GM12878 (cell line): Measurements from ENCODE around the gene SLC22A23. TPM values are rescaled to one million over a fixed set of nuclear protein-coding genes. Genes with fewer than 3 reads are reported as not detected.

ENCODE experiments used
- ATAC-seq: fragments of 200-7000 bp; cut with Tn5 transposase; 3 replicates; pipeline ENCODE4 v1.9.1; 2020; ENCODE audit warnings: mild to moderate bottlenecking, moderate library complexity
- BruUV-seq: library from RNA; stranded (reverse); fragments of 400-500 nt; replicated peaks from 2 replicates; lab custom pipeline; 2021; lab: Mats Ljungman, UMichigan
- CTCF ChIA-PET: fragments of 300-600 bp; sonication (Branson Sonifier 250); formaldehyde crosslinking; extraction: SDS; loops from one replicate; lab custom pipeline; 2021; ENCODE audit warnings: inconsistent platforms; lab: Yijun Ruan, JAX
- POLR2A ChIA-PET: fragments of 350-600 bp; formaldehyde crosslinking; extraction: SDS; loops from one replicate; lab custom pipeline; 2021; ENCODE audit warnings: inconsistent platforms; lab: Charles Lee
- RAD21 ChIA-PET: fragments of 300-600 bp; sonication (Branson Sonifier 250); formaldehyde crosslinking; loops from one replicate; lab custom pipeline; 2023; ENCODE audit warnings: antibody characterized with exemption; ENCODE audit not compliant: unreplicated experiment; lab: Charles Lee
- SMC1A ChIA-PET: fragments of 300-600 bp; sonication (Branson Sonifier 250); formaldehyde crosslinking; loops from one replicate; lab custom pipeline; 2023; ENCODE audit not compliant: unreplicated experiment, uncharacterized antibody; lab: Charles Lee
- DNase-seq: peaks from one replicate; pipeline ENCODE4 v3.0.0-alpha.2; 2011; ENCODE audit warnings: low read depth, low spot score
- FAIRE-seq: peaks from 3 replicates; lab custom pipeline; 2011; peaks lifted over from hg19 to GRCh38; lab: Jason Lieb, UNC
- H2AFZ ChIP-seq: 2 replicates; pipeline ENCODE4 v1.6.0; 2011; ENCODE audit warnings: low read depth, low read length, control low read depth; ENCODE audit not compliant: control insufficient read depth
- H3K27ac ChIP-seq: 2 replicates; pipeline ENCODE4 v1.5.1; 2011; ENCODE audit warnings: control low read depth; ENCODE audit not compliant: control insufficient read depth, insufficient read depth
- H3K27me3 ChIP-seq, 2 experiments: replicated peaks in 1 of 2; 2 replicates each; pipeline versions ENCODE4 v1.6.0 to v1.6.1; 2011; ENCODE audit warnings: low read length in 1 of 2; ENCODE audit not compliant: control insufficient read depth in 2 of 2, insufficient read depth in 2 of 2
- H3K36me3 ChIP-seq, 2 experiments: 2 replicates each; pipeline ENCODE4 v1.5.1; 2011; ENCODE audit warnings: low read length in 1 of 2; ENCODE audit not compliant: control insufficient read depth in 2 of 2, insufficient read depth in 2 of 2
- H3K4me1 ChIP-seq: 2 replicates; pipeline ENCODE4 v1.6.1; 2011; ENCODE audit warnings: mild to moderate bottlenecking, low read length, moderate library complexity, mixed read lengths; ENCODE audit not compliant: control insufficient read depth, insufficient read depth
- H3K4me2 ChIP-seq: 2 replicates; pipeline ENCODE4 v1.6.0; 2011; ENCODE audit warnings: control low read depth; ENCODE audit not compliant: control insufficient read depth, insufficient read depth
- H3K4me3 ChIP-seq: fragments of 200-600 bp; sonication (generic); 2 replicates; pipeline ENCODE4 v1.5.1; 2016
- H3K79me2 ChIP-seq: 2 replicates; pipeline ENCODE4 v1.6.0; 2011; ENCODE audit warnings: low read length; ENCODE audit not compliant: control insufficient read depth, insufficient read depth
- H3K9ac ChIP-seq: 2 replicates; pipeline ENCODE4 v1.8.0; 2011; ENCODE audit warnings: low read length, control low read depth, mixed read lengths; ENCODE audit not compliant: control insufficient read depth, insufficient read depth
- H3K9me3 ChIP-seq: replicated peaks from 3 replicates; pipeline ENCODE4 v1.5.1; 2011; ENCODE audit warnings: mild to moderate bottlenecking, low read length; ENCODE audit not compliant: control insufficient read depth, insufficient read depth
- H4K20me1 ChIP-seq: 2 replicates; pipeline ENCODE4 v1.6.0; 2011; ENCODE audit not compliant: control insufficient read depth, insufficient read depth
- BHLHE40 ChIP-seq, 2 experiments: fragments of 450-650 bp in 1 of 2; IDR thresholded peaks; 2 replicates each; pipeline ENCODE4 v1.6.1; 2011 to 2017; ENCODE audit warnings: low read depth in 2 of 2, borderline replicate concordance in 1 of 2, improper control_type of control experiment in 1 of 2, low read length in 1 of 2, mild to moderate bottlenecking in 1 of 2
- CTCF ChIP-seq, 3 experiments: IDR thresholded peaks in 2 of 3; conservative IDR thresholded peaks in 1 of 3; 2 replicates each; pipeline ENCODE4 v1.5.1; 2011; ENCODE audit warnings: low read depth in 3 of 3, low read length in 3 of 3, mild to moderate bottlenecking in 3 of 3, control low read depth in 2 of 3, moderate library complexity in 2 of 3, inconsistent platforms in 1 of 3, mixed read lengths in 1 of 3; ENCODE audit not compliant: control insufficient read depth in 2 of 3, insufficient read depth in 1 of 3; ENCODE audit errors: extremely low read depth in 1 of 3
- IKZF1 ChIP-seq: fragments of 450-650 bp; conservative IDR thresholded peaks from 2 replicates; pipeline ENCODE4 v1.6.1; 2017; ENCODE audit warnings: antibody characterized with exemption, mild to moderate bottlenecking
- IRF4 ChIP-seq: IDR thresholded peaks from 2 replicates; pipeline ENCODE4 v1.6.1; 2011; ENCODE audit warnings: low read depth, low read length
- NFIC ChIP-seq: IDR thresholded peaks from 2 replicates; pipeline ENCODE4 v1.6.1; 2012; ENCODE audit warnings: low read depth, mild to moderate bottlenecking, inconsistent platforms, low read length, moderate library complexity
- NFYB ChIP-seq: IDR thresholded peaks from 2 replicates; pipeline ENCODE4 v1.6.1; 2011; ENCODE audit warnings: low read depth, mild to moderate bottlenecking, low read length, improper control_type of control experiment, moderate library complexity; ENCODE audit not compliant: insufficient read depth
- PRDM15 ChIP-seq: fragments of 450-650 bp; formaldehyde crosslinking; IDR thresholded peaks from 2 replicates; pipeline ENCODE4 v1.4.0; 2020; ENCODE audit warnings: mild to moderate bottlenecking, moderate library complexity
- ZNF207 ChIP-seq: fragments of 450-650 bp; IDR thresholded peaks from 2 replicates; pipeline ENCODE4 v1.6.1; 2014; ENCODE audit warnings: antibody characterized with exemption, mild to moderate bottlenecking, borderline replicate concordance
- WGBS: methylation state at CpG from one replicate; pipeline ENCODE4 v1.1.6; 2016; ENCODE audit warnings: low lambda C conversion rate; ENCODE audit not compliant: insufficient replicate concordance, insufficient coverage; ENCODE audit errors: missing lambda C conversion rate; 5-methylcytosine and 5-hydroxymethylcytosine counted together
- in situ Hi-C: fragments of 300-500 bp; cut with MboI; formaldehyde crosslinking; loops from 9 replicates; pipeline ENCODE4 v1.14.3; 2018; ENCODE audit warnings: mixed read lengths
- intact Hi-C: fragments of 100-400 bp; cut with micrococcal nuclease; formaldehyde crosslinking; loops from one replicate; pipeline ENCODE4 v1.14.2; 2022; ENCODE audit not compliant: unreplicated experiment
- polyA plus RNA-seq, 11 experiments: library from polyadenylated mRNA; depleted of rRNA in 4 of 11; unstranded in 6 of 11; stranded (reverse) in 5 of 11; fragments of >200 nt; fragmentation: Nextera tagmentation in 4 of 11; fragmentation: Illumina TruSeq in 1 of 11; extraction: Ambion mirVana in 4 of 11; extraction: Trizol in 1 of 11; gene quantifications; 1 replicate in 1 of 11; 2 replicates in 10 of 11; pipeline versions ENCODE4 v1.2.1 to v1.2.3, GENCODE V29; 2011 to 2016; ENCODE audit warnings: inconsistent platforms in 2 of 11, missing spikeins in 2 of 11, low read depth in 1 of 11
- total RNA-seq, 4 experiments: library from RNA; depleted of rRNA in 3 of 4; stranded (reverse); fragments of >200 nt in 3 of 4; fragmentation: Illumina TruSeq in 1 of 4; extraction: Trizol in 1 of 4; gene quantifications; 2 replicates each; pipeline versions ENCODE4 v1.2.1 to v1.2.3, GENCODE V29; 2013 to 2021

Gene SLC22A23
- total and polyA plus RNA-seq, 10 of the 15 experiments (the other 5 are each of a cell fraction or from before 2014, with no cell fraction given): 0.20 to 2.4 (median 0.74) TPM

DNA sequence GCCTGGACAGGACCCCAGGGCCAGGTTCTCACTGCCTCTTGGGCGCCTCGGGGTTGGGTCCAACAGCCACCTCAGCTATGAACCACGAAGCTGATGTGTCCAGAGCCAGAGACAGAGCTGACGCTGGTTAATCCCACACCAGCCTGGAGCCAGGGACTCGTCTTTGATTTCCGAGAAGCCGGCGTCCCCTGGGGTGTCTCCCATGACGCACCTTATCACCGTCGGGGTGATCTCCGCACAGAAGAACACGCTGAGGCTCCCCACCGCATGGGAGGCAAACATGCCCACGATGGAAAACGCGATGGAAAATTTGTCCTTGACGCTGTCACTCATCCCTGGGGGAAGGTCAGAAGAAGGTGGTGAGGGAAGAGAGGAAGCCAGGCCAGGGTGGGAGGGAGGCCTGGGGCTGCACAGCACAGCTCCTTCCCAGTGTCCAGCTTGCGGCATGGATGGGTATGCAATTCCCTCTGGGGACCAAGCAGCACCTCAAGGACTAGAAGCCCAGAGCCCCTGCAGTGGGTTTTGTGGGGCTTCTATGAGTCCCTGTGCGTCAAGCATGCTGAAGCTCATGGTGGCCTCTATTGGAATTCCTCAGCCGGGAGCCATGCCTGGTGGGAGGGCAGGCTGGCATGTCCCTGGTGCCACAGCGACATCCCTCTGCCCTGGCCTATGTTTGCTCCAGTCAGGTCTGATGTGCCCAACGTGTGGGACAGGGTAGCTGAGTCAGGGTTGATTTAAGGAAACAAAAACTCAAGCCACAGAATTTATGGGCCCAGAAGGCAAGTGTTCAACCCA is 173.0 kb downstream of the SLC22A23 start:
- TF ChIP-seq IRF4 (no peak), PRDM15 (CRISPR knock-in tag) (no peak), ZNF207 (no peak), BHLHE40 (IDR thresholded peaks at IDR 0.05; ENCODE audit: borderline replicate concordance in 1 of 2, low read depth in 2 of 2, low read length in 1 of 2) (no peak), NFYB (no peak), CTCF (IDR thresholded peaks at IDR 0.05 in 2 of 3, conservative IDR thresholded peaks at IDR 0.05 in 1 of 3; ENCODE audit: control insufficient read depth in 2 of 3, extremely low read depth in 1 of 3, insufficient read depth in 1 of 3, low read depth in 3 of 3, low read length in 3 of 3) (no peak), NFIC (no peak), IKZF1 (no peak)
- no peak for FAIRE-seq

More for the DNA sequence above, 173.0 kb downstream of the SLC22A23 start:
- H3K79me2 ChIP-seq: no peaks in the 10 kb centered on the region
- H3K27me3 ChIP-seq: no peaks in the 10 kb centered on the region
- DNase-seq: no peak
- ChIA-PET POLR2A (no interaction called here), CTCF (no interaction called here), RAD21 (no interaction called here), SMC1A (interaction anchor here (1.0 to 4.4 kb wide), 2 partner anchors 127 to 448 kb away, joined by 3 to 51 read pairs; no protein-coding TSS in a partner anchor)
- 94% methylated on average over 21 of the region's 23 CpGs for WGBS
- in situ Hi-C loops (loop anchor here (5.0 kb wide), 1 partner anchor 448 kb away; no protein-coding TSS in a partner anchor), intact Hi-C loops (no loop called here)
- BruUV-seq: no TSS peak
- H3K4me1 ChIP-seq: no peaks in the 10 kb centered on the region
- no peak overlapping the region for H3K27ac ChIP-seq
- no peaks in the 10 kb centered on the region for H4K20me1 ChIP-seq
- no peaks in the 10 kb centered on the region for H3K9me3 ChIP-seq
- no peak overlapping the region for H3K4me3 ChIP-seq
- no peak for ATAC-seq
- H3K9ac ChIP-seq: no peak overlapping the region
- no peaks in the 10 kb centered on the region; a peak in 1 of 4 replicates for H3K36me3 ChIP-seq
- H3K4me2 ChIP-seq: no peak overlapping the region
- H2AFZ ChIP-seq: no peak overlapping the region
